Sigmoid colon (tissue), 3 donors: ENCODE data around the gene EMILIN2.

Experiments
- CTCF ChIP-seq, 4 experiments: fragments of 450-650 bp in 3 of 4; fragments of 200-600 bp in 1 of 4; IDR thresholded peaks; one replicate each; pipeline ENCODE4 v1.5.1; 2016 to 2019; ENCODE audit warnings: antibody characterized with exemption in 4 of 4, mild to moderate bottlenecking in 3 of 4, moderate library complexity in 2 of 4
- POLR2A ChIP-seq, 2 donors: fragments of 450-650 bp; IDR thresholded peaks; one replicate each; pipeline ENCODE4 v1.6.1; 2016; ENCODE audit warnings: antibody characterized with exemption in 2 of 2, mild to moderate bottlenecking in 2 of 2, moderate library complexity in 2 of 2

GRCh38 chr18:2814928-2815327 is 31.9 kb upstream of the EMILIN2 start:
- TF ChIP-seq CTCF (IDR thresholded peaks at IDR 0.05) (no peak), POLR2A (IDR thresholded peaks at IDR 0.05) (no peak)
